NCI-H82 treated with DMSO at 0.1 percent for 48 hours (cell line): Measurements from ENCODE around the gene HSBP1.

Experiments
- DNase-seq: peaks from one replicate; lab custom pipeline; 2025; ENCODE audit not compliant: unreplicated experiment; lab: John Stamatoyannopoulos, UW

HSBP1 gene

DNA sequence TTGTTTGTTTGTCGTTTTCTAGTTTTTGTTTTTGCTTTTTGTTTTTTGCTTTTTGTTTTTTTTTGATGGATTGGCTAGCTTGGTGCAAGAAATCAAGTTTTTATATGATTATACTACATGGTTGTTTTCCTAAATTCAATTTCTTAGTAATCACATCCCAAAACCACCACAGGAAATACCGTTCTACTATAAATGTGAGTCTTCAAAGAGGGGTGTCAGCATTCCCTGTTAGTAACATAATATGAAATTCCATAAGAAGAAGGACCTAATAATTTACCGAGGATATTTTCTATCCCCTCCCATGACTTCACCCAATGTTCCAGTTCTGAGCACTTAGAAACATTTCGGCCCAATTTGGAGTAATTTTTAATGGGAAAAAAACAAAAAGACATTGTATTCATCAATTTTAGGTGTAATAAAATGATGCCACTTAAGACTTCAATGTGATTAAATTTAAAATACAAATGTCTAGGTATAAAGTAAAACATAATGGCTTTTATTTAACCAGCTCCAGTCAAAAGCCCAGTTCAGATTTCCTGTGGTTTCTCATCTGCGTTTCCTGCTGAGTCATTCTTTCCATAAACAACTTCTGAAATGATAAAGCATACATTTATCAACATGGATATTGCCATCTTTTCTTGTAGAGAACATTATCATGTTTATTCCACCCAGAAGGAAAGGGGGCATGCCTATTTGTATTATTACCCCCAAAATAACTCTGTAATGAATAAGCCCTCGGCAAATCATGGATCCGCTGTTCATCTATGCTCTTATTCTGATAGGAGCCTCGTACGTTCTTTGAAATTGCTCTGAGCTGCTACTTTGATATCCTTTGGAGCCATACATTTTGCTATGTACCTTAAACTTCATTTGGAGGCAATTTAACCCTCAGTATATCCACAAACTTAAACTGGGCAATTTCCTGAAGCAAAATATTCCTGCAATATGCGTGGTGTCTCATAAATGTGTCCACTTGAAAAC, 28.1 kb downstream of the HSBP1 start:
- DNase-seq: no peak

DNA sequence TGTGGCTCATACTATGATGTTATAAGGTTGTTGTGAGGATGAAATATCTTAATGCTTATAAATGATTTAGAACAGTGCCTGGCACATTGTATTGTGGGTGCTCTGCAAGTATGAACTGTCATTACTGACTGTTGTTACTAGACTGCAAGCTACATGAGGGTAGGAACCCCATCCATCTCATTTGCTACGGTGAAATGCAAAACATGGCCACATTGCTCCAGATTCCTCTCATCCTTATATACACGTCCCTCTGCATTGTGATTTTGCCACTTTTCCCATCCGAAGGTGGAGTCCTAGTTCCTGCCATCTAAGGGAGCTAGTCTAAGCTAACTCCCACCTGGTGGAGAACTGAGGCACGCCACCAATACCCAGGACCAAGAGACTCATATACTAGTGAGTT, 29.8 kb downstream of the HSBP1 start:
- no peak for DNase-seq

DNA sequence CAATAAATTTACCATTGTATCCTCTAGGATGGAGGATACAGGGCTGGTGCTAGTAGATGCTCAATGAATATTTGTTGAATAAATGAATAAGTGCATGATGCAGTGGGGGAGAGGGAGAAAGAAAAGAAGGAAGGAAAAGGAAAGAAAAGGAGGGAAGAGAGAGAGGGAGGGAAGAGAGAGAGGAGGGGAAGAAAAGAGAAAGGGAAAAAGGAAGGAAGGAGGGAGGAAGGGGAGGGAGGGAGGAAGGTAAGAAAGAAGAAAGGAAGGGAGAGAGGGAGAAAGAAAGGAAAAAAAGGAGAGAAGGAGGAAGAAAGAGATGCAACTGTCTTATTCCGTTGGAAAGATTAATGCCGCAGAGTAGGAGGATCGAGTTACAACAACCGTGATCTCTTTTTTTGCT, 30.4 kb downstream of the HSBP1 start:
- DNase-seq: peak; percentile 7

DNA sequence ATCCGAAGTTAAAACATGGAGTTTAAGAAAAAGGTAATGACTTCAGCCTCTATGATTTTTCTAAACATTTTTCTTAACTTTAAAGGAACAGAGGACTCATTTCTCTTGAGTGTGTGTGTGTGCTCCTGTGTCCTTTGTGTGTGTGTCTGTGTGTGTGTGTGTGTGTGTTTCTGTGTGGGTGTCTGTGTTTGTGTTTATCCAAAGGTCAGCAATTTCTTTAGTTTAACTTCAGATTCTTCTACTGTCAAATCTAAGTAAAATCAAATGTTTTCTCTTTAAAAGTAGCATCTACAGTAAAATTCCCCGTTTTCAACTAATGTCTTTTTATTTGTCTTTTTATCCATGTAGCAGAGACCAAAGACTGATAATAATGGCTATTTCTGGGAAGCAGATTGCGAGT, 31.8 kb downstream of the HSBP1 start:
- DNase-seq: no peak

DNA sequence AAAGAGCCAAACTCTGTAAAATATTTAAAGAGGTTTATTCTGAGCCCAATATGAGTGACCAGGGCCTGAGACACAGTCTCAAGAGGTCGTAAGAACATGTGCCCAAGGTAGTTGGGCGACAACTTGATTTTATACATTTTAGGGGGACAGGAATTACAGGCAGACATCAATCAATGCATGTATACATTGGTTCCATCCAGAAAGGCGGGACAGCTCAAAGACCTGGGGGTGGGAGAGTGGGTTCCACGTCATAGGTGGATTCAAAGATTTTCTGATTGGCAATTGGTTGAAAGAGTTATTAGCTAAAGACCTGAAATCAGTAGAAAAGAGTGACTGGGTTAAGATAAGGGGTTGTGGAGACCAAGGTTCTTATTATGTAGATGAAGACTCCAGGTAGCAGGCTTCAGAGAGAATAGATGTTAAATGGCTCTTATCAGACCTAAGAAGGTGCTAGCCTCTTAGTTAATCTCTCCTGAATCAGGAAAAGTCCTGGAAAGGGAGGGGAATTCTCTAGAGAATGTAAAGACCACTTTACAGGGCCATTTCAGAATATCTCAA, 32.4 kb downstream of the HSBP1 start:
- no peak for DNase-seq

DNA sequence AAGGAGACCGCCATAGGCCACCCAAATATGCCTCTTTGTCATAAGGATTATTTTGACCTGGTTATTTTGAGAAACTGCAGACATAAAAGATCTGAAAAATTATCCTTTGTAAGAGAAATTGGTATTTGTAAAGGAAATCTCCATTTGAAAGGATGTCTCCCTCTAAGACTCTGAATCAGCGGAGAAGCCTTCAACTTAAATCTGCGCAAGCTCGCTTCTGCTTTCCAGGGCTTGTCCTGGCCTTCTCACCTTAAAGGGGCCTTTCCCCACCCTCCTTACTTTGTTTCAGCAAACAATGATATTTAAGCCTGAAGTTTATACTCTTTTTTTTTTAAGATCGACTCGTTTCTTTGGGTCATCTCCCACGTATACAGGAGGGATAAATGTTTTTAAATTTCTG, 34.5 kb downstream of the HSBP1 start:
- DNase-seq: no peak

DNA sequence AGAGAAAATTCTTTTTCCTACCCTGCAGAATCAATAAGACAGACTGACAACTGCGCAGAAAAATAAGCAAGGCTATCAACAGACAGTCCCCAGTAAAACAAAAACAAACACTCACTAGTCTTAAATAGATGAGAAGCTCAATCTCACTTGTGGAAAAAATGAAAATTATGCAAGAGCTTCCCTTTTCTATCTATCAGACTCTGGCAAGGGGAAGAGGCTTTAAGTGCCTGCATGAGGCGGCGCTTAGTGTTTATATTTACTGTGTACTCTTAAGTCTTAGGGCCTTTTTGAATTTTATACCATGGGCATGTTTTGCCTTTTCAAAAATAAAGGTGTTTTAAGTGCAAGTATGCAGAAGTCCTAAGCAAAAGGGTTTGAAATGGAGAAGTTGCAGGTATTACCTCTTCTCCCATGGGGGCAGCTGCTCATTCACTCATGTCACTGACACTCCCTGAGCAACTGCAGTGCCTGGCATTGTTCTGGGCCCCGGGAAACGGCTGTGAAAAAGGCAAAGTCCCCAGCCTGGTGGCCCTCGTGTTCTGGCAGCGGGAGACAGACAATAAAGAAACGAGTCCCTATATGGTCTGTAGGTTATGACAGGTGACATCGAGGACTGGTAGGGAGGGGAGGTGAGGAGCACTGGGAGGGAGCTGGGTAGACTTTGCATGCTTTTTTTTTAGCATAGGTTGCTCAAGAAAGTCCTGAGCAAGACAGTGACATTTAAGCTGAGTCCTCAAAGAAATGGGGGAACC, 35.2 kb downstream of the HSBP1 start:
- no peak for DNase-seq

DNA sequence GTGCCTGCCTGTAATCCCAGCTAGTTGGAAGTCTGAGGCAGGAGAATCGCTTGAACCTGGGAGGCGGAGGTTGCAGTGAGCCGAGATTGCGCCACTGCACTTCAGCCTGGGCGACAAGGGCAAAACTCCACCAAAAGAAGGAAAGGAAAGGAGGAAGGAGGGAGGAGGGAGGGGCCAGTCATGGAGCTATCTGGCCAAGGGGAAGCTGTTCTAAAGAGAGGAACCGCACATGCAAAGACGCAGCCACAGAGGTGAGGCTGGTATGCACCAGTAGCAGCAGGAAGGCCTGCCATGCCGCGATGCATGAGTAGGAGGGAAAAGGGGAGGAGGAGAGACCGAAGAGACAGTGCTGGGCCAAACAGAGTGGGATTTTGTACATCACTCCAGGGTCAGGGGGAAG, 35.9 kb downstream of the HSBP1 start:
- DNase-seq: no peak

DNA sequence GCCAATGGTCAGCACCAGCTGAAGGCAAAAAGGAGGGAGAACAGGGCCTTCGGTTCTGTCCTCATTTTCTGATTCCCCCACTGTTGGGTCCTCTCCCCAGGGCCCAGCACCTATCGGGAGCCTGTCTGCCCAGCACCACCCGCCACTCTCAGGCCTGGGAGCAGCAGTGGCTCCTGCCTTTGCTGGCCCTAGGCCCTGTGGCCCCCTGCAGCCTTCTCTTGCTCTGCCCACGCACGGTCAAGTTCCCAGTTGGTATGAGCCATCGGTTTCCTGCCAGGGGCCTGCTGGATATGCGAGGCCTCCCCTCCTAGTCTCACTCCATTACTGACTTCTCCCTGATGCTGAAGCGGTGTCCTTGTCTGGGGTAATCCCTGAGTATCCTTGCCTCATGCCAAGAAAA, 37.5 kb downstream of the HSBP1 start:
- DNase-seq: no peak

DNA sequence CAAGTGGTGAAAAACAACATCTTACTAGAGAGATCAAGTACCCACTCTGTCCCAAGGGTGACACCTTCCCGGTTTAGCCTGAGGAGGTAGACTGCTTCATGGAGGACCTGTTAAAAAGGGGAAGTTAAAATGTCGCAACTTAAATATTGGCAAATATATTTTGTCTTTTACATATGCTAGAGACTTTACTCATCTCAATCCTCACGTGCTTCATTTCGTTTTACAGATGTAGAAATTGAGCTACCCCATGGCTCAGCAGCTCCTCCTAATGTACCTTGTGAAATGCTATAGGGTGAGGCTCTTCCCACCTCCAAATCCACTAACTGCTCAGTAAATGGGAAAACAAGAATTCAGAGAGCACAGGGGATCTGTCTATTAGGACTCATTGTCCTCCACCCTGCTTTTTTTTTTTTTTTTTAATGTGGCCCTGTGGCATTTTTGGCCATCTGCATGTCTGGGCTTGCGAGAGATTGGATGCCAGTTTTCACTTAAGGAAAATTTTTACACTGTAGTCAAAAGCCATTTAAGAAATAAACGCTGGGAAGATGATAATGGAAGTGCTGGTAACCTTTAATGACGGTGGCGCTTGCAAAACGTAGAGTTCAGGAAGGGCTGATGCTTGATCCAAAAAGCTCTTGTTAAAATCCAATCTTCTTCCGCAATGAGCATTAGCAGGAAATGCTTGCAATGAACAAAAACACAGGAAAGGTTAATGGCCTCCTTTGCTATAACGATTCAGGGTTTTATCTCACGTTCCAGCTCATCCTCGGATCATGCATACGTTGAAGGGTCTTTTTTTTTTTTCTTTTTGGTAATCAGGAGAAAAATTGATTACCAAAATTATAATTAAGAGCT, 39.8 kb downstream of the HSBP1 start:
- DNase-seq: no peak

DNA sequence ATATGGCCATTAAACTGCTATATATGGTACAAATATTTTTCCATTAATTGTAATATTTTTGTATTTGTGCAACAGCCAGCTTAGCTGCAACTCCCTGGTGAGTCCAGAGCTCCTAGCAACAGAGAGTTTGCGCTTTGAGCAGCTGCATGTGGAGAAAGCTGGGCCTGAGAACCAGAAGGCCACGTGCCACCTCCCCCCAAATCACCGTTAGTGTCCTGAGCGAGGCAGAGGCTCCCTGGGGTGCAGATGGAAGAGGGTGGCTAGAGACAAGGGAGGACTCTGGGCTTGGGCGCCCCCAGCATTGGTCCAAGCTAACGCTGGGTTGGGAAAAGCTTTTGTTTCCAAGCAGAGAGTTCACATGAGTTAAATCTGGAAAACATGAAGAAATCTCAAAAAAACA, 41.6 kb downstream of the HSBP1 start:
- no peak for DNase-seq

DNA sequence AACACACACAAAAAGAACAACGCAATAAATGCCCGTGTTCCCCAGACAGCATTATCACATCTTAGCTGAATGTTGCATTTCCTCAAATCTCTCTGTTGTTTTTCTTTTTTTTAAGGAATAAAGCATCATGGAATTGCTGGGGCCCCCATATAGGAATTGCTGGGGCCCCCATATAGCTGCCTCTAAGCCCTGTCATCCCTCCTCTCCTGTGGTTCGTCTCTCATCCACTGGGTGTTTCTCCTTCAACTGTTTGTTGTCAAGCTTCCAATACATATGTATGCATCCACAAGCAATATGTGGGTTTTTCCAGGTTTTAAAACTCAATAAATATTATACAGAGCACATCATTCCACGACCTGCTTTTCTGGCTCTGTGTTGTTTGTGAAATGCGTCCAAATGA, 43.2 kb downstream of the HSBP1 start:
- DNase-seq: no peak

DNA sequence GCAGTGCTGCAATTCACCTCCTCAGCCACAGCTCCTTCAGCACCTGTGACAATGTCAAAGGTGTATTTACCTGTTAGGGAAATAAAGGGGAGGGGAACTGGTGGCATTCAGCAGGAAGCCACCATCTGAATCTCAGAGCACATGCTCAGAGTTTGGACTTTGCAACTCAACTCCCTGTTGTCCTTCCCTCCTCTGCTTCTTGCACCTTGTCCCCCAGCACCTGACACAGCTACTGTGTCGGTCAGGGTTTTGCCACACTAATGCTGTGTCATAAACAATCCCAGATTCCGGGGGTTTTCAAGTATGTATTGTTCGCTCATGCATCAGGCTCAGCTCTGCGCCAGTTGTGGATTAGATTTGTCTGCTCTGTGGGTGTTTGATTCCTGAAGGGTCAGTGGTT, 43.7 kb downstream of the HSBP1 start:
- no peak for DNase-seq

DNA sequence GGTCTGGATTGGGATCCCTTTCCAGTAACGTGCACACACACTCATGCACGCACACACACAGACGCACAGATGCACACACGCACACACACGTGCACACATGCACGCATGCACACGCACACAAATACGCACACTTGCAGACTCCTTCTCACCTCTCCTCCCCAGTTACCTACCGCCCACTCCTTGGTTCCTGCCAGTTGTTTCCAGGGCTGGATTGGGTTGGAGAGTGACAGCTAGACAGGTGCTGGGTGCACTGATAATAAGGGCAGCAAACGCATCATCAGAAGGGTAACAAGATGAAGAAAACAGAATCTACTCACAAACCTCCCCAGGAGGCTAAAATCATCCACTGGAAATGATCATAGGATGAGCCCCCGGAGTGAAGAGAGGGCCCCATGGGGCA, 45.0 kb downstream of the HSBP1 start:
- no peak for DNase-seq

DNA sequence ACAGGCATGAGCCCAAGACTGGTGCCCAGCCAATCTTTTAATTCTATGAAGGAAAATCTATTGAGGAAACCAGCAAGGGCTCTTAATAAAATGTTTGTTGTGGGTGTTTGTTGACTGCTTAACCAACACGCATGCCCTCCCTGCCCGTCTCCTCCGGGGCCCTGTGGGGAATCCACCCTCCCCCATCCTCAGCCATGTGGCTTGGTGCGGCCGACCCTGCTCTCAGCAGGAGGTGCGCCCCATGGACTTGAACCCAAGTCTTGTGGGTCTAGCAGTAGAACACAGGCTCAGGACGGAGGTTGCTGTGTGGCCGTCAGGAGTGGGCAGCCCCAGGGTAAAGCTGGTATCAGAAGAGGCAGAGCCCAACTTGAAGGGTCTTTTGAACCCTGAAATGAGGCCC, 46.1 kb downstream of the HSBP1 start:
- DNase-seq: no peak

DNA sequence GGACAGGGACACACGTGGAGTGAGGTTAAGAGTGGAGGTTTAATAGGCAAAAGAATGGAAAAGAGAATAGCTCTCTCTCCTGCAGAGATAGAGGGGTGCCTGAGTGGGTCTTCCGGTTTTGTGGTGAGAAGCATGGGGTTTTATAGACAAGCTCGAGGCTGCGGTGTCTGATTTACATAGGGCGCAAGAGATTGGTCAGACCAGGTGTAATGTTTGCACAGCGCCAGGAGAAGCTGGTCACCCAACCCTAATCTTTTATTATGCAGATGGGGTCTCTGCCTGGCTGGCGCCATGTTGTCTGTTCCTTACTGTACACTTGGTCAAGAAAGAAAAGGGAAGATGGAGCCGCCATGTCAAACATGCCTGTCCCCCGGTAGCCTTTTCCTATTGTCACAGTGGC, 46.6 kb downstream of the HSBP1 start:
- no peak for DNase-seq

DNA sequence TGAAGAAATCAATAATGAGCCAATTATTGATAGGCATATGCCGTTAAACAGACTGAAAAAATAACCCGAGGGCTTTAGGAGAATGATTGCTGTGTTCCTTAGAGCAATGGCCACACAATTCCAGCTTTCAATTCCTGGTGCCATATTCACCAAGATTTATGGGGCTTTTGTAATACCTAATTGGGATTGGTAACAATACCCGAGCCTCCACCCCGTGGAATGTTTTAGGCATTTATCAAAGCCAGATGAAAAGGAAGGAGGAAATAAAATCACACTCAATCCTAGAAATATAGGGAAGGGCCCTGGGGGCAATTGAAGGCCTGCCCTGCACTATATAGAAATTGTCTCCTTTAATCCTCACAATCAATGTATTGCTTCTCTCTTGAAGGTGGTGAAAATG, 49.0 kb downstream of the HSBP1 start:
- no peak for DNase-seq

DNA sequence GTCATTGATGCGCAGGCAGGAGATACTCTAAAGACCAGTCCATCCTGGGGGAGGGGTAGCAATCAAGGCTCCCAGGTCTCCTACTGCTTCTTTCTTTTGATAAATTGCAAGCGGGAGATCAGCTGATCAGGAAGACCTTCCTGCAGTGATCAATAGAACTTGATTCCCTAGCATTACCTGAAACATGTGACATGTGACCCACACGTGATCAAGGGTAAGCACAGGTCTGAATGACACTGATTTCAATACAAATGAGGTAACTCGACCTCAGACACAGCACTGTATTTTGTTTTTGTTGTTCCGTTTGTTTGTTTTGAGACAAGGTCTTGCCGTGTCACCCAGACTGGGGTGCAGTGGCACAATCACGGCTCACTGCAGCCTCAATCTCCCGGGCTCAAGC, 51.5 kb downstream of the HSBP1 start:
- no peak for DNase-seq

DNA sequence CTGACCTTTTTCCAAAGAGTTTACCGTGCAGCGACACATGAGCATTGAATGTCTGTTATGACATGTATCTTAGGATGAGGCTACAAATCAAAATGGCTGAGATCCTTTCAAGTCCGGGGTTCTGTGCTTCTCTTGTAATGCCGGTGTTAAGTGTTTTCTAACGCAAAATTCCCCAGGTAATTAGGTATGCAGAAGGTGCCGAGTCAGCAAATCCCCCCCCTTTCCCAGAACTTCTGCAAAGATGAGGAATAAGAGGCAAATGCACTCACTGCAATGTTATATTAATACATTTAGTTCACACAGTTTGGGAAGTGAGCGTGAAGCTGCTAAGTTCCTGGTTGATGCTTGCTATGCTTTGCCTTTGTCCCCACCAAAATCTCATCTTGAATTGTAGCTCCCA, 54.9 kb downstream of the HSBP1 start:
- DNase-seq: no peak

DNA sequence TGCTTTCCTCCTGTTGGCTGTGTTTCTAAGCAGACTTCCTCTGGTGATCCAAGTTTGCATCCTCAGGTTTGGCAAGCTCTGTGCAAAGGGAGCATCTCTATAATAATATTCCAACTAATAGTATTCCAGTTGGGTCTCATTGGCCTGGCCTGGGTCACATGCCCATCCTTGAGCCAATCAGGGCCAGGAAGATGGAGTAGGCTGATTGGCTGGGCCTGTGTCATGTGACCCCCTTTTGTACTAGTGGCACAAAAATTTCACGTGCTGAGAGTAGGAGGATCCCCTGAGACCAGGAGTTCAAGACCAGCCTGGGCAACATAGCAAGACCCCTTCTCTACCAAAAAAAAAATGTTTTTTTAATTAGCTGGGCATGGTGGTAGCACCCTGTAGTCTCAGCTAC, 55.9 kb downstream of the HSBP1 start:
- no peak for DNase-seq
